ENCODE data around the gene SSPN.

SSPN gene

DNA sequence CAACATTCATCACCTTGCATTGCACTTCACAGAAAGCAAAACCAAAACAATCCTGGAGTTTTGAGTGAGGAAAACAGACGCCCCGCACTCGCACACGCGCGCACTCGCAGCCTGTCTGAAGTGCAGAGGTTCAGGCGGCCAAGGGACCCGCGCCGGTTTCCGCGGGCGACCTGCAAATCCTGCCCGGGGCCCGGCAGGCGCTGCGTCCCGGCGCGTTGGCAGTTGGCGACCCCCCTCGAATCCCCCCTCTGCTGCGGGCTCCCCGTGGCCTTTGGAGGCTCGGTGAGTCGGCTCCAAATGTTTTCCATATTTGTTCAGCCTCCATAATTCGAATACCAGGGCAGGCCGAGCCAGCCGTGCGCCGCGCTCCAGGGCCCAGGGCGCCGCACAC lies at the start of gene SSPN:
Gene SSPN, plus strand, starts transcription at position 324 of the 391 bp plus-strand sequence. CDS start 100 bp downstream, outside the sequence.
- no peak for DNase-seq (ENCODE audit: low read depth)

DNA sequence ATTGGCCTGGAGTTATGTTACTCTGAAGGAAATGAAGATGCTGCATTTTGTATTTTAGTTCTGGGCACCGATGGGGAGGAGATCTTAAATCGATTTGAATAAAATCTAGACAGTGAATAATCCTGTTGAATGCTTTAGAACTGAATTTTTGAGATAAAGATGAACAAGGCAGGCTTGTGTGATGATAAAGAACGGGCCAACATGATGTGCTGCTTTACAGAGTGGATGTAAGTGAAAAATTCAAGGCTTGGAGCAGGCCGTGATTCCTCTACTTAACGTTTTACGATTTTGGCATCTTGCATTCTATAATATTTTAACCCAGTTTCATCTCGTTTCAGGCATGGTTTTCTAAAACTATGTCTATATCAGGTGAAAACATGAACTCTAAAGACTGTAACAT lies 47.1 kb upstream of the SSPN start:
- DNase-seq (ENCODE audit: low read depth), result no peak

DNA sequence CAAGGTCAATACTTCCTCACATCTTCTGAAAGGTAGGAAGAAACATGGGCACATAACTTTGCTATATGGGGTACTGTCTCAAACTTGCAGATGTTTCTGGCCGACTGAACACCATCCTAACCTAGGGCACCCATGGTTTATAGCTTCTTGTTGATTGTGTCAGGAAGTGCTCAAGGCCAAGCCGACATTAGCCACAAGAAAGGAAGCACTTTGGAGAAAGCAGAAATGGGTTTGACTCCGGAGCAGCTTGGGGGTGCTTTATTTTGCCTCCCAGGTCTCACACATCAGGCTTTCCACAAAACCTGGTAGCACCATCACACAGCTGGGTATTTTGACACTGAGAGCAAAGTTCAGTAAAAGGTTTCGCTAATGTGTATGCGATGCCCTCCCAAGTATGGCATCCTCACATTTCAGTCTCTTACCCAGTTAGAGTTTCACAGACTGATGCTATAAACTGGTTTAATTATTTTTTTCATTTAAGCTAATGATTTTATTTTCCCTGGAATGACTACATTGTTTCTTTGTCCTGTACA lies 45.3 kb upstream of the SSPN start:
- DNase-seq (ENCODE audit: low read depth), result no peak

GRCh38 chr12:26150736-26151450 lies 44.5 kb upstream of the SSPN start:
- no peak for DNase-seq (ENCODE audit: low read depth)

DNA sequence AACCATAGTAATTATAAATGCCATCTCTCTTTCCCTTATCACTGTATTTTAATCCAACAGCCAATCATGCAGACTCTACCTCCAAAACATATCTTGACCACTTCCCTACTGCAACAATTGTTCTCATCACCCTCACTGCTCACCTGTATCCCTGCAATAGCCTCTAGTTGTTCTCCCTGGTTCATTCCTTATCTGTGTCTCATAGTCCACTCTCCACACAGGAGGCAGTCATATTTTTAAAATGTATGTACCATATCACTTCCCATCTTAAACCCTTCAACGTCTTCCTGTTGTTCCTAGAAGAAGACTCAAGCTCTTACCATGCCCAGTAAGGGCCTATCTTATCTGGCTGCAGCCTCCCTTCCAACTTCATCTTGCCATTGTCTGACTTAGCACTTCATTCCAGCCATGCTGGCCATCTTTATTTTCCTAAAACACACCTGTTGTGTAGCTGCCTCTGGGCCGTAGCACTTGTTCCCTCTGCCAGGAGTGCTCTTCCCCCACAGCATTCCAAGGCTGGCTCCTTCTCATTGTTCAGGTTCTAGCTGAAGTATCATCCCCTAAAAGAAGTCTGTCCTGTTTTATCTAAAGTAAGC lies 42.8 kb upstream of the SSPN start:
- no peak for DNase-seq (ENCODE audit: low read depth)

DNA sequence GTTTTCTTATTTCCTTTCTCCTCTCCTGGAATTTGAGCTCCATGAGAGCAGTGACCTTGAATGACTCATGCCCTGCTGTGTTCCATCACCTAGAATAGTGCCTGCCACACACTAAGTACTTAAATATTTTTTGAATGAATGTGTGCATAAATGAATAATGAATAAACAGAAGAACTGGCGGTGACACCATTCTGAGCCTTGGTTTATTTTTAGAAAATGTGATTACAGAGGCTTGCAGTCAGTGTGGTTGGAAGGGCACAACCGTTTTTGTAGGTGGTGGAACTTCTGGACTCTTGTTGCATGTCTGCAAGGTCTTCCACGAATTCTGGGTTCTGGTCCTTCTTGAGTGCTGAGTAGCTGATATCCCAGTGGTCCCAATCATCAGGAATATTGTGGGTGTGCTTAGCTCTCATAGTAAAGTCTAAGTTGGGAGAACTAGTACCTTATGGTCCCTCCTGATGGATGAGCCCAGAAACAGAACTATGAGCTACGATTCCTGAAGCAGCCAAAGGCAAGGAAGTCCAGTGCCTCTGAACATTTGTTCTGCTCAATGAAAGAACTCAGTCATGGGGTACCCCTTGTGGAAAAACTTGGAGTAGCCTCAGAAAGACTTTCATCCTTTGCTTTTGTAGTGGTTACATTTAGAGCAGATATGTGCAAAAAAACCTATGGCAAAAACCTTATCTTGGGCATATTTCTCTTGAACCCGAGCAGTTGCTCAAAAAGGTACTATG lies 41.8 kb upstream of the SSPN start:
- DNase-seq (ENCODE audit: low read depth), result no peak

- DNase-seq (ENCODE audit: low read depth), result no peak
Observed at GRCh38 chr12:26156201-26156871, 39.0 kb upstream of the SSPN start.

DNA sequence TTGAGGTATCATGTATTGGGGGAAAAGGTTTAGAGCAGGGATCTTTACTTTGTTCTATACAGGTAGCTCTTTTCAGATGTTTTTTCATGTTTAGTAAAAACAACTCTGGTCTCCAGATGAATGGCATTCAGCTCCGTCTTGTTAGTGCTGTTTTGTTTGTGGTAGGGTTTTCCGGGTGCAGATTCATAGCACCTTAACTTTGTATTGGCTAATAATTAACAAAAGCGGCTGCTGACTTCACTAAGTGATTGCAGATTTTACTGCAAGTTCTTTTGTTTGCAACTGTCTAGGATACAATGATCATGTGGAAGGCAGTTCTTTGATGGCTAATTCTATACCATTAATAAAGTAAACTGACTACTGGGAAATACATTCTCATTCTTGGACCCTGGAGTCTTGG lies 38.4 kb upstream of the SSPN start:
- no peak for DNase-seq (ENCODE audit: low read depth)

DNA sequence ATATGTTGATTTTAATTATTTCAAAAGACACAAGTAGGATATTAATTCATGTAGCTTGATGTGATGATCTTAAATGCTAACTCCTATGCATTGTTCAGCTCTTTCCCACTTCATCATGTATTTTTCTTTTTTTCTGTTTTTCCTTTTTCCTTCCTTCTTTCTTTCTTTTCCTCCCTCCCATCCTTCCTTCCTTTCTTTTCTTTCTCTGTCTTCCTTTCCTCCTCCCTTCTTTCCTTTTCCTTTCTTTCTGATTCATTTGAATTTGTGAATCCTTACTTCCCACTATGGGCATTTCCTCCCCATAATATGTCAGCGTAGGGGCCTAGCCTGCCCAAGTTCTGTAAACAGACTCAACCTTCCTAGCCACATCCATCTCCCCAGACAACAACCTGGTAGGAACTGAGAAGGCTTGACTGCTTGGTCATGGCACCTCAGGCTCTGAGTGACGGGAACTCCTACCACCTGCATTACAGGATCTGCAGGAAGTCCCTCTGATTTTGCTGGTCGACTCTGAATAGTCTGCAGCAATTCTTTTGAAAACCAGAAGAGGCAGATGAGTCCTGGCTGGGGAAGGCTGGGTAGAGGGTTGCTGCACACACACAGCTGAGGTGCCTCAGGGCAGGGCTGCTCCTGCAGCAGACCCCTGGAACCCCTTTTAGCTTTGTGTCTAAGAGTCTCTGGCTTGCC lies 37.2 kb upstream of the SSPN start:
- DNase-seq (ENCODE audit: low read depth), result no peak

DNA sequence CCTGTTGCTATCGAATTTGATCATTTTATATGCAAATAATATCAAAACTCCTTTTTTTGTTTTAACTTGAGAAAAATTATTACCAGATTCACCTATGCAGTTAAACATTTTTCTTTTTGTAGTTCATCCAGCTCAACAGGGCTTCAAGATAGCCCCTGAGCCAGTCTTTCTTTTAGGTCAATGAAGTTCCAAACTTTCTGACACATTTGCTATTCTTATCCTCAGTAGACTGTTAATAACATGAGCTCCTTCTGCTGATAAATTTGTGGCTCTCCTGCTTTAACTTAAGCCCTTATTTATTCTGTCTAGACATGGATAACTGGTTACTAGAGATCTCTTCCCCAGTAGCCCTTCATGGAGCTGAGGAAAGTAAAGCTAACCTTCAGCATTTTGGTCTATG lies 33.2 kb upstream of the SSPN start:
- no peak for DNase-seq (ENCODE audit: low read depth)

DNA sequence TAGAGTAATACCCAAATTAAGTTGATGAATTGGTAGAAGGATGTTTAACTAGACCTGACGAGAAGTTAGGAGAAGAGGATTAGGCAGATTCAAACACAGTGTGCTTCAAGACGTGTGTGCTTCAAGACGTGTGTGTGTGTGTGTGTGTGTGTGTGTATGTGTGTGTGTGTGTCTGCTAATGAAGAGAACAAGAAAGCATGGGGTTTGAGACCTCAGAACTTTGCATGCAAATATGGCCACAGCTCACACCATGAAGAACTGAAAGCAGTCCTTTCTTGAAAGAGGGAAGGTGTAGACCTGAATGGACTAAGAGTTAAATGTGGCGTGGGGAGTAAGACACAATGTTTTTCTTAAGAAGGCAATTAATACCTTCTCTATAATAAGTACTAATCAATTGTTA lies 32.5 kb upstream of the SSPN start:
- no peak for DNase-seq (ENCODE audit: low read depth)

DNA sequence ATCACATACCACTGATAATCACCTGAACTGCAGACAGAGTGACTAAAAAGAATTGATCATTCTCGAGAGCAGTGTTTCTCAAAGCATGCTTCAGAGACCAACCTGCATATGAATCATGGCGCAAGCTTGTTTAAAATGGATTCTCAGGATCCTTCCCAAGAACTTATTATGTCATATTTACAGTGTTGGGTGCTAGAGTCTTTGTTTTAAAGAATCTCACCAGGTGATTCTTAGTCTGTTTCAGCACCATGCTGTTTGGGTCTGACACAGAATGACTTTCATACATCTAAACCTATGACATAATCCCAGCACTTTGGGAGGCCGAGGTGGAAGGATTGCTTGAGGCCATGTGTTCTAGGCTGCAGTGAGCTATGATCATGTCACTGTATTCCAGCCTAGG lies 31.3 kb upstream of the SSPN start:
- no peak for DNase-seq (ENCODE audit: low read depth)

DNA sequence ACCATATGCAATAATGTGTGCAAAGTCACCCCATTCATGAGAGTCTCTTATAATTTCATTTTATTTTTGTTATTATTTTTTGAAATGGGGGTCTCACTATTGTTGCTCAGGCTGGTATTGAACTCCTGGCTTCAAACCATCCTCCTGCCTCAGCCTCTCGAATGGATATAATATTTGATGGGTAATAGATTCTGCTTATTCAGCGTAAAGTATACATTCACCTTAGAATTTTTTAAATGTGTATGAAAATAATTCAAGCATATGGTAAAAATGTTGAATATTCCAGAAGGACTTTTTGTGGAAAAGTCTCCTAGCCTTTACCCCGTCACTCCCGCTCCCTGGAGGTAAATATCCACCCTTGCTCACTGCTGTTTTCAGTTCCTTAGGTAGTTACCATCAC lies 23.4 kb upstream of the SSPN start:
- no peak for DNase-seq (ENCODE audit: low read depth)

- DNase-seq (ENCODE audit: low read depth), result no peak
Observed at GRCh38 chr12:26172539-26172938, 22.8 kb upstream of the SSPN start.

- no peak for DNase-seq (ENCODE audit: low read depth)
Observed at GRCh38 chr12:26172946-26173552, 22.3 kb upstream of the SSPN start.

DNA sequence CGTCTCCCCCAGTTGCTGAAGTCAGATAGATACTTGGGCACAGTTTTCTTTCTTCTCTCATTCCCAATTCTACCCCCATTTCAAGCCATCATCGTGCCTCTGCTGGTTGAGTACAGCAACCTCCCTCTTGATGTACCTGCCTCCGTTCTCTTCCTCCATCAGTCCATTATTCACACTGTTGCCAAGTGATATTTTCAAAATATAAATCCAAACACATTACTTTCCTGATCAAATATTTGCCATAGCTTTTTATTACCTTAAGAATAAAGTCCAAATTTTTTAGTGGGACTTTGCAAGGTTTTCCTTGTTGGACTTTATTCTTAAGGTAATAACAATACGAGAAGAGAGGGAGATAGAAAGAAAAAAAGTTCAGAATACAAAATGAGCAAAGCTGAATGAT lies 18.6 kb upstream of the SSPN start:
- DNase-seq (ENCODE audit: low read depth), result no peak

DNA sequence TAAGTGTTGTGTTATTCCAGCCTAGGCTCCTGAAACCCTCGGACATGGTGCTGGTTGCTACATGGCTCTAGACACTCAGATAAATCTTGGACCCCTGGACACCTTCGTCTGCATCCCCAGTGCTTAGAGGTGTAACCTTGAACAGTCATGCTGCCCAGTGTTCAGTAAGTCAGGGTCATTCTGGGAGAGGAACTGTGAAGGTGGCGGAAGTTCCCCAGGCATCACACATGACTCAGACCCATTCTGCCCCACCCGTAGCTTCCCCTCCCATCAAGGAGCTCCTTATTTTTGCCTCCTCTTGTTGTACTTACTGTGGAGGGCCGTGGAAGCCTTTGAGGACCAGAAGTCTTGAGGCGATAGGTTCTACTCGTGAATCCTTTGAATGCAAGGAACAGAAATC lies 18.1 kb upstream of the SSPN start:
- DNase-seq (ENCODE audit: low read depth), result no peak

DNA sequence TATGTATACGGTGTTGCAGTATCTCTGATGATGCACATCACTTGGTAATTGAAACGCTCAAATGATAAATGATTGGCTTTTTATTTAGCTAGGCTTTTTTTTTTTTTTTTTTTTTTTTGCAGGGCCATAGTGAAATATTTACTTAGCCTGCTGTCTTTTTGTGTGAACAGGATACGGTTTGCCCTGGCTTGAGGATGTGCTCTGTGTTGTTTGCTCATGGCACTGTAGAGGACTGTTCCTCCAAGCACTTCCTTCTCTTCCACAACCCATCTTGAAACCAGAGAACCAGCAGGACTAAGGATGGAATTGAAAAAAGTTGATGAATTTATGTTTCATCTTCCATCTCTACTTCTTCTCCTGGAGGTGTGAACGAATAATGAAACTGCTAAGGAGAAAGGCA lies 15.5 kb upstream of the SSPN start:
- no peak for DNase-seq (ENCODE audit: low read depth)

DNA sequence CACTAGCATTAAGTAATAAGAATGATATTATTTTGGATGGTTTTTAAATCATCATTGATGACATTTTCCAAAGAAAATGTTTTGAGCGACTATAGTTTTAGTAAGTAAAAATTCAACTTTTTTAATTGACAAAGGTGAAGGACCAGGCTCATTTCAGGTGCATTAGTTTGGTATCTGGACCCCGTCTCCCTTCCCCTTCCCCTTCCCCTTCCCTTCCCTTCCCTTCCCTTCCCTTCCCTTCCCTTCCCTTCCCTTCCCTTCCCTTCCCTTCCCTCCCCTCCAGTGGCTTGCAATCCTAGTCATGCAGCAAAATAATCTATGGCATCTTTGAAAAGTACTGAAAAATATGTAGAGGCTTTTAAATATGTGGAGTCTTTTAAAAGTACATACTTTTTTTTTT lies 13.0 kb upstream of the SSPN start:
- no peak for DNase-seq (ENCODE audit: low read depth)

DNA sequence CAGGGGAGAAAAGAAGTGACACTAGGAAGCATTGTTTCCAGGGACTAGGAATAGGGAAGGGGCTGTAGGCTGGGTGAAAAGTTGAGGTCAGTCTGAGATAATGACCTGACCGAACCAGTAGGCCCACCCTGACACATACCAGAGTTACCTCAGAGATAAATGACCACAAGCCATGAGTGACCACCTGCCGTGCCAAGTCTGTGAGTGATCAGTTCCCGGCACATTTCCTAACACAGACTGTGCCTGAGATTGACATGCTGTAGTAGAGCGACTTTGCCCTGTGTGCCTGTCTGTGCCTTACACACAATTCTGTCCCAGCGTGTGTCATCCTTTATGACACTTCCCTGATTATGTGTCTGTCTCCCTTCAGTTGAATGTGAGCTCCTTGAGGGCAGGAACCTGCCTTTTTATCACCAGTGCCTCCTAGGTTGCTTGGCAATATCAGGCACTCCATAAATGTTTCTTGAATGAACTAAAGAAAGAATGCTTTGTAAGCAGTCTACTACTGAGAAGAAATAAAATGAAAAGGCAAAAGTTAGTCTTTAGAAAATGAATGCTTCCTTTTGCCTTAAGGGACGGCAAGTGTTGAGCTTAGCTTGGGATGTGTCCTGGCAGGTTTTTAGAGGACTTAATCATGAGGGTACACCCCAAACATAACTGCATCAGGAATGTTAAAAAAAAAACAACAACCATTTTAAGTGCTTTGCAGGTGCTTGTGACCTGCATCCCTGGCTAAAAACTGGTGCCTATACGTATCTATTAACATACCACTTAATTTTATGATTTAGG lies 9.6 kb upstream of the SSPN start:
- no peak for DNase-seq (ENCODE audit: low read depth)
